HEK293 (cell line): ENCODE data around the gene TTC39A.

Experiments used
- CTCF ChIA-PET: fragments of 350-600 bp; formaldehyde crosslinking; extraction: SDS; loops from one replicate; lab custom pipeline; 2021; ENCODE audit warnings: antibody characterized with exemption; lab: Yijun Ruan, JAX
- POLR2A ChIA-PET: fragments of 300-600 bp; formaldehyde crosslinking; extraction: SDS; loops from one replicate; lab custom pipeline; 2020; ENCODE audit warnings: antibody characterized with exemption, inconsistent platforms; lab: Yijun Ruan, JAX
- H3K27ac ChIP-seq: fragments of 200-500 bp; sonication (Bioruptor generic); 2 replicates; pipeline ENCODE4 v1.5.1; 2014; ENCODE audit warnings: low read depth, low read length, control low read depth, inconsistent platforms; ENCODE audit errors: extremely low read depth
- H3K36me3 ChIP-seq, 2 experiments: fragments of 200-500 bp in 1 of 2; sonication (Bioruptor generic) in 1 of 2; 1 replicate in 1 of 2; 2 replicates in 1 of 2; pipeline ENCODE4 v1.5.1; 2014 to 2017; ENCODE audit warnings: inconsistent platforms in 2 of 2, low read length in 2 of 2; ENCODE audit not compliant: control insufficient read depth in 2 of 2, insufficient read depth in 1 of 2
- H3K4me1 ChIP-seq: fragments of 200-500 bp; sonication (Bioruptor generic); 2 replicates; pipeline ENCODE4 v1.5.1; 2014; ENCODE audit warnings: mild to moderate bottlenecking, low read length, inconsistent platforms; ENCODE audit not compliant: control insufficient read depth, insufficient read depth
- H3K4me3 ChIP-seq: 2 replicates; pipeline ENCODE4 v1.5.1; 2011; ENCODE audit warnings: low read depth, mild to moderate bottlenecking, control low read depth, low read length, moderate library complexity
- H3K9me3 ChIP-seq: fragments of 200-500 bp; sonication (Bioruptor generic); 2 replicates; pipeline ENCODE4 v1.5.1; 2014; ENCODE audit warnings: low read depth, low read length, inconsistent platforms; ENCODE audit not compliant: control insufficient read depth, insufficient read depth
- ELK4 ChIP-seq: IDR thresholded peaks from 2 replicates; pipeline ENCODE4 v1.6.1; 2011; ENCODE audit warnings: mild to moderate bottlenecking, low read depth, low read length, borderline replicate concordance
- HOXA7 ChIP-seq: sonication (generic); formaldehyde crosslinking; IDR thresholded peaks from 2 replicates; pipeline ENCODE4 v1.8.1; 2022; ENCODE audit warnings: missing genetic modification reagents, borderline replicate concordance
- MYNN ChIP-seq: fragments of 450-650 bp; formaldehyde crosslinking; IDR thresholded peaks from 2 replicates; pipeline ENCODE4 v1.5.1; 2016; ENCODE audit warnings: missing biosample characterization, missing genetic modification characterization, borderline replicate concordance
- MZF1 ChIP-seq: fragments of 450-650 bp; formaldehyde crosslinking; IDR thresholded peaks from 2 replicates; pipeline ENCODE4 v1.5.1; 2017; ENCODE audit warnings: missing biosample characterization, missing genetic modification characterization, borderline replicate concordance
- SP3 ChIP-seq: fragments of 450-650 bp; formaldehyde crosslinking; IDR thresholded peaks from 2 replicates; pipeline ENCODE4 v1.5.1; 2016; ENCODE audit warnings: missing biosample characterization, missing genetic modification characterization
- ZBTB17 ChIP-seq: fragments of 450-650 bp; formaldehyde crosslinking; IDR thresholded peaks from 2 replicates; pipeline ENCODE4 v1.5.1; 2016; ENCODE audit warnings: missing biosample characterization, missing genetic modification characterization
- ZBTB49 ChIP-seq: fragments of 450-650 bp; formaldehyde crosslinking; IDR thresholded peaks from 2 replicates; pipeline ENCODE4 v1.5.1; 2016; ENCODE audit warnings: missing biosample characterization, missing genetic modification characterization, low read depth
- ZNF132 ChIP-seq: fragments of 450-650 bp; formaldehyde crosslinking; IDR thresholded peaks from 2 replicates; pipeline ENCODE4 v1.5.1; 2017; ENCODE audit warnings: missing biosample characterization, missing genetic modification characterization, borderline replicate concordance
- ZNF211 ChIP-seq: fragments of 450-650 bp; formaldehyde crosslinking; IDR thresholded peaks from 2 replicates; pipeline ENCODE4 v1.5.1; 2016; ENCODE audit warnings: low read depth, missing biosample characterization, missing genetic modification characterization
- ZNF214 ChIP-seq: fragments of 450-650 bp; formaldehyde crosslinking; IDR thresholded peaks from 2 replicates; pipeline ENCODE4 v1.5.1; 2017; ENCODE audit warnings: missing biosample characterization, mild to moderate bottlenecking, missing genetic modification characterization, borderline replicate concordance
- ZNF335 ChIP-seq: fragments of 450-650 bp; formaldehyde crosslinking; conservative IDR thresholded peaks from 2 replicates; pipeline ENCODE4 v1.5.1; 2016; ENCODE audit warnings: missing biosample characterization, missing genetic modification characterization
- ZNF433 ChIP-seq: fragments of 450-650 bp; formaldehyde crosslinking; IDR thresholded peaks from 2 replicates; pipeline ENCODE4 v1.5.1; 2016; ENCODE audit warnings: missing biosample characterization, missing genetic modification characterization, low read depth
- ZNF529 ChIP-seq: fragments of 450-650 bp; formaldehyde crosslinking; IDR thresholded peaks from 2 replicates; pipeline ENCODE4 v1.5.1; 2017; ENCODE audit warnings: missing genetic modification characterization, missing biosample characterization; ENCODE audit not compliant: insufficient replicate concordance
- ZNF580 ChIP-seq: fragments of 450-650 bp; formaldehyde crosslinking; IDR thresholded peaks from 2 replicates; pipeline ENCODE4 v1.5.1; 2016; ENCODE audit warnings: missing biosample characterization, missing genetic modification characterization
- ZNF596 ChIP-seq: fragments of 450-650 bp; IDR thresholded peaks from 2 replicates; pipeline ENCODE4 v1.5.0; 2018; ENCODE audit warnings: missing biosample characterization, mild to moderate bottlenecking, missing genetic modification characterization, moderate library complexity
- ZNF626 ChIP-seq: fragments of 450-650 bp; sonication (Bioruptor Pico); formaldehyde crosslinking; IDR thresholded peaks from 2 replicates; pipeline ENCODE4 v1.5.1; 2018; ENCODE audit warnings: missing biosample characterization, missing genetic modification characterization, inconsistent platforms
- ZNF701 ChIP-seq: fragments of 450-650 bp; formaldehyde crosslinking; IDR thresholded peaks from 2 replicates; pipeline ENCODE4 v1.5.1; 2016; ENCODE audit warnings: missing biosample characterization, missing genetic modification characterization
- ZXDB ChIP-seq: fragments of 450-650 bp; formaldehyde crosslinking; IDR thresholded peaks from 2 replicates; pipeline ENCODE4 v1.5.1; 2016; ENCODE audit warnings: missing biosample characterization, missing genetic modification characterization
- TF ChIP-seq, protein P1 (sequence below): fragments of 450-650 bp; formaldehyde crosslinking; IDR thresholded peaks from 2 replicates; pipeline ENCODE4 v1.5.1; 2016; ENCODE audit warnings: missing biosample characterization, missing genetic modification characterization

TTC39A gene

GRCh38 chr1:51290489-51290847 is 39.9 kb downstream of the TTC39A start:
- POLR2A ChIA-PET = no interaction called here
- Histone ChIP-seq H3K4me1 (no peaks in the 10 kb centered on the region), H3K36me3 (peaks cover 0 to 45% of the 10 kb centered on the region in 2 experiments; a peak in 2 of 3 replicates), H3K4me3 (no peak overlapping the region), H3K27ac (no peak overlapping the region), H3K9me3 (no peaks in the 10 kb centered on the region)
- CTCF ChIA-PET = no interaction called here
- TF ChIP-seq ZNF214 (tag by site-specific recombination) = no peak
- no peak for TF ChIP-seq HOXA7 (CRISPR knock-in tag)
- TF ChIP-seq MZF1 (tag by site-specific recombination) = no peak
- TF ChIP-seq ZNF626 (tag by site-specific recombination) = no peak
- no peak for TF ChIP-seq ZNF132 (tag by site-specific recombination)
- TF ChIP-seq ZNF529 (tag by site-specific recombination) = no peak
- TF ChIP-seq ZNF433 (tag by site-specific recombination) = no peak
- no peak for TF ChIP-seq SP3
- no peak for TF ChIP-seq ZNF335 (tag by site-specific recombination)
- TF ChIP-seq ZXDB (tag by site-specific recombination) = no peak
- TF ChIP-seq ZNF701 = no peak
- no peak for TF ChIP-seq MYNN
- TF ChIP-seq, protein P1, sequence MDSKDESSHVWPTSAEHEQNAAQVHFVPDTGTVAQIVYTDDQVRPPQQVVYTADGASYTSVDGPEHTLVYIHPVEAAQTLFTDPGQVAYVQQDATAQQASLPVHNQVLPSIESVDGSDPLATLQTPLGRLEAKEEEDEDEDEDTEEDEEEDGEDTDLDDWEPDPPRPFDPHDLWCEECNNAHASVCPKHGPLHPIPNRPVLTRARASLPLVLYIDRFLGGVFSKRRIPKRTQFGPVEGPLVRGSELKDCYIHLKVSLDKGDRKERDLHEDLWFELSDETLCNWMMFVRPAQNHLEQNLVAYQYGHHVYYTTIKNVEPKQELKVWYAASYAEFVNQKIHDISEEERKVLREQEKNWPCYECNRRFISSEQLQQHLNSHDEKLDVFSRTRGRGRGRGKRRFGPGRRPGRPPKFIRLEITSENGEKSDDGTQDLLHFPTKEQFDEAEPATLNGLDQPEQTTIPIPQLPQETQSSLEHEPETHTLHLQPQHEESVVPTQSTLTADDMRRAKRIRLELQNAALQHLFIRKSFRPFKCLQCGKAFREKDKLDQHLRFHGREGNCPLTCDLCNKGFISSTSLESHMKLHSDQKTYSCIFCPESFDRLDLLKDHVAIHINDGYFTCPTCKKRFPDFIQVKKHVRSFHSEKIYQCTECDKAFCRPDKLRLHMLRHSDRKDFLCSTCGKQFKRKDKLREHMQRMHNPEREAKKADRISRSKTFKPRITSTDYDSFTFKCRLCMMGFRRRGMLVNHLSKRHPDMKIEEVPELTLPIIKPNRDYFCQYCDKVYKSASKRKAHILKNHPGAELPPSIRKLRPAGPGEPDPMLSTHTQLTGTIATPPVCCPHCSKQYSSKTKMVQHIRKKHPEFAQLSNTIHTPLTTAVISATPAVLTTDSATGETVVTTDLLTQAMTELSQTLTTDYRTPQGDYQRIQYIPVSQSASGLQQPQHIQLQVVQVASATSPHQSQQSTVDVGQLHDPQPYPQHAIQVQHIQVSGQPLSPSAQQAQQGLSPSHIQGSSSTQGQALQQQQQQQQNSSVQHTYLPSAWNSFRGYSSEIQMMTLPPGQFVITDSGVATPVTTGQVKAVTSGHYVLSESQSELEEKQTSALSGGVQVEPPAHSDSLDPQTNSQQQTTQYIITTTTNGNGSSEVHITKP = no peak
- no peak for TF ChIP-seq ZBTB49
- TF ChIP-seq ZNF211 (tag by site-specific recombination) = no peak
- TF ChIP-seq ZNF596 (tag by site-specific recombination) = no peak
- no peak for TF ChIP-seq ZNF580 (tag by site-specific recombination)
- TF ChIP-seq ELK4 = no peak
- TF ChIP-seq ZBTB17 (tag by site-specific recombination) = no peak
